Skin of body (tissue), 2 donors: Measurements from ENCODE around the gene FAM25A. TPM values are rescaled to one million over a fixed set of nuclear protein-coding genes. Genes with fewer than 3 reads are reported as not detected.
"Not testable (repeated sequence)": the region's sequence is repeated elsewhere in the genome, so short reads cannot be mapped to it uniquely, and the experiment has no call there.

Experiments used
- DNase-seq: peaks from one replicate; lab custom pipeline; 2025; lab: John Stamatoyannopoulos, UW
- total RNA-seq: library from RNA; depleted of rRNA; stranded (reverse); fragments of >200 nt; gene quantifications from one replicate; pipeline ENCODE4 v1.2.3, GENCODE V29; 2014

Gene FAM25A
- 16.3 TPM for total RNA-seq

- DNase-seq, result not testable (repeated sequence)
These were observed at the start of gene FAM25A for GRCh38 chr10:87020056-87020455. Gene FAM25A (plus strand): TSS chr10:87020294. CDS start chr10:87020325, 31 bp downstream.

DNA sequence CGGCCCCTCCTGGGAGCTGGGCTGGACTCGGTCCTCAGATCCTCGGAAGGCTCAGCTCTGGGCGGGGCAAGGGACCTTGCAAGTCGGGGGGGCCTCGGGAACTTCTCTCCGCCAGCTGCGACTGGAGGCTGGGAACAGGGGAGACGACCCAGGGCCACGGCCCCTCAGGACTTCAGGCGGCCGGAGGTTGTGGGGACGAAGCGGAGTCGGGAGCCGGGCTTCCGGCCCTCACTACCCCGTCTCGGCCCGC, 49.2 kb upstream of the FAM25A start:
- peak; percentile 81 for DNase-seq

GRCh38 chr10:86971232-86971991, 48.7 kb upstream of the FAM25A start:
- DNase-seq, result peak; percentile 81

- no peak for DNase-seq
These were observed 47.3 kb upstream of the FAM25A start for GRCh38 chr10:86972613-86973380.

- no peak for DNase-seq
These were observed 45.6 kb upstream of the FAM25A start for GRCh38 chr10:86974484-86974883.

DNA sequence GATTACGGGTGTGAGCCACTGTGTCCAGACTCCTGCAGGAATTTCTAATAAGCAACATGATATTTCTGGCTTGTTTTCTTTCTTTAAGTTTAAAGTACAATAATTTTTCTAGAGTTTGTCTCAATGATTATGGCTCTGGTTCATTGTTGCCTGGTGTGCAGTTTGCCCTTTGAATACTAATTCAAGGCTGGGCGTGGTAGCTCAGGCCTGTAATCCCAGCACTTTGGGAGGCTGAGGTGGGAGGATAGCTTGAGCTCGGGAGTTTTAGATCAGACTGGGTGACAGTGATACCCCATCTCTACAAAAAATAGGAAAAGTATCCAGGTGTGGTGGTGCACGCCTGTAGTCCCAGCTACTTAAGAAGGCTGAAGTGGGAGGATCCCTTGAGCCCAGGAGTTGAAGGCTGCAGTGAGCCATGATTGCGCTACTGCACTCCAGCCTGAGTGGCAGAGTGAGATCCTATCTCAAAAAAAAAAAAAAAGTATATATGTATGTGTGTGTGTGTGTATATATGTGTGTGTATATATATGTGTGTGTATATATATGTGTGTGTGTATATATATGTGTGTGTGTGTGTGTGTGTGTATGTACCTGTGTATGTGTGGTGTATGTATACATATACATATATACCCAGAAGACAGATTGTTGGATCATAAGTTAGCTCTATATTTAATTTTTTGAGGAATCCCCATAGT, 43.6 kb upstream of the FAM25A start:
- DNase-seq, result no peak

DNA sequence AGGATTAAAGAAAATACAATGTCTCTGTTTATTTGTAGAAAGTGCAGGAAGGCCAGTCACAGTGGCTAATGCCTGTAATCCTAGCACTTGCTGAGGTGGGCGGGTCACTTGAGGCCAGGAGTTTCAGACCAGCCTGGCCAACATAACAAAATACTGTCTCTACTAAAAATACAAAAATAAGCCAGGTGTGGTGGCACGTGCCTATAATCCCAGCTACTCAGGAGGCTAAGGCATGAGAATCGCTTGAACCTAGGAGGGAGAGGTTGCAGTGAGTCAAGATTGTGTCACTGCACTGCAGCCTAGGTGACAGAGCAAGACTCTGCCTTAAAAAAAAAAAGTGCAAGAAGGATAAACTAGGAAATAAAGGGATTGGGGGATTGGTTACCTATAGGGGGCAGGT, 41.6 kb upstream of the FAM25A start:
- DNase-seq, result not testable (repeated sequence)

- no peak for DNase-seq
These were observed 40.7 kb upstream of the FAM25A start for GRCh38 chr10:86979296-86979818.

GRCh38 chr10:86979977-86980448, 40.1 kb upstream of the FAM25A start:
- no peak for DNase-seq

- DNase-seq, result not testable (repeated sequence)
These were observed 39.1 kb upstream of the FAM25A start for GRCh38 chr10:86981020-86981419.

GRCh38 chr10:86981716-86982115, 38.4 kb upstream of the FAM25A start:
- no peak for DNase-seq

DNA sequence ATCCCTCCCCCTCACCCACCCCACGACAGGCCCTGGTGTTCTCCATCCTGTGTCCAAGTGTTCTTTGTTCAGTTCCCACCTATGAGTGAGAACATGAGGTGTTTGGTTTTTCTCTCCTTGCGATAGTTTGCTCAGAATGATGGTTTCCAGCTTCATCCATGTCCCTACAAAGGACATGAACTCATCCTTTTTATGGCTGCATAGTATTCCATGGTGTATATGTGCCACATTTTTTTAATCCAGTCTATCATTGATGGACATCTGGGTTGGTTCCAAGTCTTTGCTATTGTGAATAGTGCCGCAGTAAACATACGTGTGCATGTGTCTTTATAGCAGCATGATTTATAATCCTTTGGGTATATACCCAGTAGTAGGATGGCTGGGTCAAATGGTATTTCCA, 35.6 kb upstream of the FAM25A start:
- not testable (repeated sequence) for DNase-seq

DNA sequence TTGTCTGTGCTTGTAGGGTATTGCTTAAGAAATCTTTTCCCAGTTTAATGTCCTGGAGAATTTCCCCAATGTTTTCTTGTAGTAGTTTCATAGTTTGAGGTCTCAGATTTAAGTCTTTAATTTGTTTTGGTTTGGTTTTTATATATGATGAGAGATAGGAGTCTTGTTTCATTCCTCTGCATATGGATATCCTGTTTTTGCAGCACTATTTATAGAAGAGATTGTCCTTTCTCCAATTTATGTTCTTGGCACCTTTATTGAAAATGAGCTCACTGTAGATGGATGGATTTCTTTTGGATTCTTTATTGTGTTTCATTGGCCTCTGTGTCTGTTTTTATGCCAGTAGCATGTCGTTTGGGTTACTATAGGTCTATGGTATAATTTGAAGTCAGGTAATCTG, 31.6 kb upstream of the FAM25A start:
- DNase-seq, result no peak

- DNase-seq, result not testable (repeated sequence)
These were observed 28.7 kb upstream of the FAM25A start for GRCh38 chr10:86991362-86991761.

DNA sequence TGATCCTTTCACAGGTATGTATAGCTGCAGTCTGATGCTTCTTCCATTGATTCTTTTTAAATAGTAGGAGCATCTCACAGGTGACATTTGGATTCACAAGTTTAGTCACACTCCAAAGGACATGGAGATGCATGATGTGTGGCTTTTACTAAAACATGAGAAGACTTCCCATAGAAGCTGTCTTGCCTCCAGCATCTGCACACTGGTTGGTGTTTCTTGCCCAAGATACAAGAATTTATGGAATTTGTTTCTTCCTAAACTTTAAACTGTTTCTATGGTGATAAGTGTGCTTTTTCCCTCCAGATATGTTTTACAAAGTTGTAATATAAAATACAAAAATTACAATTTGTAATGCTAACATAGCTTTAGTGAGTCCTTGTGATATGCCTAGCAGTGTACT, 27.6 kb upstream of the FAM25A start:
- DNase-seq, result no peak

DNA sequence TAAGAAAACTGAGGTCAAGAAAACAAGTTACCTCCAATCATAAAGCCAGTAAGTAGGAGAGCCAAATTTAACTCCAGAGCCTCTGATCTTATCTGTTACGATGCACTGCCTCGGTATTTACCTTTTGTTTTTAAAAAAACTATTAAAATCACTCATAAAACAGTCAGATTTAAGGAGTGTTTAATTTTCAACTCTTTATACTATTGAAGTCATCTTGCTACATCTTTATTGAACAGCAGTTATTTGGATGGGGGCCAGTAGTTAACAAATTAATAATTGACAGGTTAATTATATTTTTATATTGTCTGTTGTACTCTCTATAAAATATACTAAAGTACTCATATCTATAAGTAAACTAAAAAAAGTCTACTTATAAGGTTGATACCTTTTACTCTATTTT, 27.2 kb upstream of the FAM25A start:
- no peak for DNase-seq

GRCh38 chr10:86999802-87000403, 20.2 kb upstream of the FAM25A start:
- not testable (repeated sequence) for DNase-seq

GRCh38 chr10:87000491-87000890, 19.6 kb upstream of the FAM25A start:
- no peak for DNase-seq

GRCh38 chr10:87007124-87007523, 13.0 kb upstream of the FAM25A start:
- DNase-seq, result not testable (repeated sequence)

GRCh38 chr10:87007674-87008073, 12.4 kb upstream of the FAM25A start:
- not testable (repeated sequence) for DNase-seq

DNA sequence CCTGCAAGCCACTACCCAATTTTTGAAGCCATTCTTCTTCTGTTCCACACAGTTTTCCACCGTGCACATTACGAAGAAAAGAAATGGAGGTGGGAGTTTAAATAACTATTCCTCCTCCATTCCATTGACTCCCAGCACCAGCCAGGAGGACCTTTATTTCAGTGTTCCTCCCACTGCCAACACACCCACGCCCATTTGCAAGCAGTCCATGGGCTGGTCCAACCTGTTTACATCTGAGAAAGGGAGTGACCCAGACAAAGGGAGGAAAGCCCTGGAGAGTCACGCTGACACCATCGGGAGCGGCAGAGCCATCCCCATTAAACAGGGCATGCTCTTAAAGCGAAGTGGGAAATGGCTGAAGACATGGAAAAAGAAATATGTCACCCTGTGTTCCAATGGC, 11.8 kb upstream of the FAM25A start:
- not testable (repeated sequence) for DNase-seq
